ENCODE data around the gene RNASE11. TPM values are rescaled to one million over a fixed set of nuclear protein-coding genes. Genes with fewer than 3 reads are reported as not detected.

RNASE11 gene
- total RNA-seq, 2 experiments from 2014 or later, result not detected

DNA sequence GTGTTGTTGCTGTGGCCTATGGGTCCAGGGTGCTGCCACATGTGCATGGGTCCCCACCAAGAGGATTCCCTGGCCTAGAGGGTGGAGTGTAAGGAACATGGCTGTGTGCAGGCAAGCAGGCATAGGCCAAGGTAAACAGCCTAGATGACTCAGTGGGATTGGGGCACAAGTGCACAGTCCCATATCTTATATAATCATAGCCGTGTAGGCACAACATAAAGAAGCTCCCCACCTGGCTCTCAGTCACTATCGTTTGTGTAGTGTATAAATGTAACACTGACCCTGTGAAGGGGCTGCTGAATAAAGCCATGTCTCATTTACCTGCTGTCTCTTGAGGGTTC is 19.1 kb upstream of the RNASE11 start:
- Histone ChIP-seq H3K4me3 (ENCODE audit: low read length) (no peak overlapping the region), H3K36me3 (ENCODE audit: insufficient read depth, low read length) (no peaks in the 10 kb centered on the region), H3K9me3 (ENCODE audit: control insufficient read depth in 1 of 2, insufficient read depth in 1 of 2, low read length in 2 of 2) (no peaks in the 10 kb centered on the region), H3K27ac (ENCODE audit: low read depth in 1 of 2, low read length in 2 of 2) (no peak overlapping the region), H3K27me3 (ENCODE audit: control insufficient read depth in 1 of 2, insufficient read depth in 2 of 2, low read length in 2 of 2) (no peaks in the 10 kb centered on the region), H3K4me1 (ENCODE audit: insufficient read depth, low read length) (peaks cover 15% of the 10 kb centered on the region)
- TF ChIP-seq CTCF (IDR thresholded peaks at IDR 0.05), result no peak
- ATAC-seq (ENCODE audit: poor library complexity) (no peak), DNase-seq (no peak)
- ChIA-PET CTCF (interaction anchor here (0.8 to 0.9 kb wide), 2 partner anchors 84 to 280 kb away, joined by 3 read pairs; no protein-coding TSS in a partner anchor), POLR2A (interaction anchor here (1.5 kb wide), 1 partner anchor 279 kb away, joined by 3 read pairs; no protein-coding TSS in a partner anchor)
- H3K4me3 Mint-ChIP-seq, result no peak overlapping the region
- intact Hi-C loops (cut with DNase I, micrococcal nuclease), result loop anchor here in 1 of 2 experiments (5.0 kb wide), 1 partner anchor 155 kb away; the partner anchor contains the start of gene OSGEP
- no peaks in the 10 kb centered on the region for H3K9me3 Mint-ChIP-seq
- no peaks in the 10 kb centered on the region for H3K4me1 Mint-ChIP-seq (ENCODE audit: low read depth)
- no peaks in the 10 kb centered on the region for H3K36me3 Mint-ChIP-seq (ENCODE audit: low read depth)
- H3K27ac Mint-ChIP-seq, result no peak overlapping the region
- H3K27me3 Mint-ChIP-seq, result no peaks in the 10 kb centered on the region

DNA sequence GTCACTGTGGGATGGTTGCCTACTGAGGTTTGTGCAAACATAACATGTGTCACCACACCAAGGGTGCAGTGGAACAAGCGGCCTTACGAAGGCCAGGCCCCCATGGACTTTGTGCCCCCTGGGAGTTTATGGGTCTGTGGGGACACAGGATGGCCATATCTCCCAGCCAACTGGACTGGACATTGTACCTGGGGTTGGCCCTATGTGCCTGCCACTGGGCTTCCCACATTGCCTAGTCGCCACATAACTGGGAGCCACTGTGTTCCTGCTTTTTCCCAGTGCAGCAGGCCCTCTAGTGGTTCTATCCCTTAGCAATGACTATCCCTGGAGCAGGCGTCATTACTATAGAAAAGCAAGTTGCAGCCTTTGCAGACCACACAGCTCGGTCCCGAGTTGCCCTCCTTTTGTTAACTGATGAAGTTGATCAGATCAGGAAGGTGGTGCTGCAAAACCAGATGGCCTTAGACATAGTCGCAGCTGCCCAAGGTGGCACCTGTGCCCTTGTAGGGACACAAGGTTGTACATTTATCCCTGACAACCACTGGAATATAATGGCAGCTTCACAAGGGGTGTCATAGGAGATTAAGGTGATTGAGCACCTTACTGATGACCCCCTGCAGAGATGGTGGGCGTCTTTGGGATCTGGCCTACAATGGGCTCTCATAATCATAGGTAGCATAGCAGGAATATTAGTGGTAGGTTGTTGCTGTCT is 18.5 kb upstream of the RNASE11 start:
- no peak overlapping the region for H3K27ac Mint-ChIP-seq
- H3K4me3 Mint-ChIP-seq, result no peak overlapping the region
- no peaks in the 10 kb centered on the region for H3K9me3 Mint-ChIP-seq
- ChIA-PET POLR2A (interaction anchor here (1.5 kb wide), 1 partner anchor 279 kb away, joined by 3 read pairs; no protein-coding TSS in a partner anchor), CTCF (interaction anchor here (0.5 to 0.9 kb wide), 2 partner anchors 109 to 279 kb away, joined by 3 to 4 read pairs; no protein-coding TSS in a partner anchor)
- DNase-seq (no peak), ATAC-seq (ENCODE audit: poor library complexity) (no peak)
- Histone ChIP-seq H3K4me1 (ENCODE audit: insufficient read depth, low read length) (peaks cover 15% of the 10 kb centered on the region), H3K27me3 (ENCODE audit: control insufficient read depth in 1 of 2, insufficient read depth in 2 of 2, low read length in 2 of 2) (no peaks in the 10 kb centered on the region), H3K27ac (ENCODE audit: low read depth in 1 of 2, low read length in 2 of 2) (no peak overlapping the region), H3K4me3 (ENCODE audit: low read length) (no peak overlapping the region), H3K36me3 (ENCODE audit: insufficient read depth, low read length) (no peaks in the 10 kb centered on the region), H3K9me3 (ENCODE audit: control insufficient read depth in 1 of 2, insufficient read depth in 1 of 2, low read length in 2 of 2) (no peaks in the 10 kb centered on the region)
- no peaks in the 10 kb centered on the region for H3K27me3 Mint-ChIP-seq
- intact Hi-C loops (cut with DNase I, micrococcal nuclease), result loop anchor here in 1 of 2 experiments (5.0 kb wide), 1 partner anchor 154 kb away; the partner anchor contains the start of gene OSGEP
- TF ChIP-seq CTCF (IDR thresholded peaks at IDR 0.05), result no peak
- H3K4me1 Mint-ChIP-seq (ENCODE audit: low read depth), result no peaks in the 10 kb centered on the region
- no peaks in the 10 kb centered on the region for H3K36me3 Mint-ChIP-seq (ENCODE audit: low read depth)

DNA sequence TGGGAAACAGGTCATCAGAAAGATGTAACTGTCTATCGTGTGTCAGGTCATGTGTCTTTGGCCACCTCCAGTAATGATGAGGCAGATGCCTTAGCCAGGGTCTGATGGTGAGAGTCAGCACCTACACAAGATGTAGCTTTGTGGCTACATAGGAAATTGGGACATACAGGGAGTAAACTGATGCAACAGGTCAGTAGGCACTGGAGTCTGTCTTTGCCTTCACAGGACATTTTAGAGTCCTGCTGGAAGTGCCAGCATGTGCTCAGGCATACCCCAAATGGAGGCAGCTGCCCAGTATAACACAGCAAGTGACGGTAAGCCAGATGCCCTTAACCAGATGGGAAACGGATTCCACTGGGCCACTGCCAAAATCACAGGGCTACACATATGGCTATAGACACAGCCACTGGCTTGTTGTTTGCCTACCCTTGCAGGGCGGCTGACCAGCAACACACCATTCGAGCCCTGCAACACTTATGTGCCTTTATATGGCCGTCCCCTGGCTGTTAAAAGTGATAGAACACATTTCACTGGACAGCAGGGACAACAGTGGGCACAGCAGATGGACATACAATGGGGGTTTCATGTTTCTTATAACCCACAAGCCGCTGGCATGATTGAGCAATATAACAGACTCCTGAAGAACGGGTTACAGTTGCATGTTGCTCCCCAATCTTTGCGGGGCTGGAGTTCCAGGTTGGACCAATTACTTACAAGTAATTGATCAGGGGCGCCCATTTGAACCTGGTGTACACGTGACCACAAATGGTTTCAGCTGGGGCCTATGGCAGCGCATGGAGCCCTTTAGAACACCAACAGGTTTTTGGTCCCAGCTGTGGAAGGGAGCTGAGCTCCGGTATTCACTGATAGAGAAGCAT is 16.3 kb upstream of the RNASE11 start:
- H3K4me1 ChIP-seq (ENCODE audit: insufficient read depth, low read length), result no peaks in the 10 kb centered on the region
- H3K9me3 ChIP-seq (ENCODE audit: control insufficient read depth in 1 of 2, insufficient read depth in 1 of 2, low read length in 2 of 2), result no peaks in the 10 kb centered on the region
- Mint-ChIP-seq H3K4me1 (ENCODE audit: low read depth) (no peaks in the 10 kb centered on the region), H3K9me3 (no peaks in the 10 kb centered on the region), H3K27me3 (no peaks in the 10 kb centered on the region), H3K4me3 (no peak overlapping the region), H3K27ac (no peak overlapping the region), H3K36me3 (ENCODE audit: low read depth) (no peaks in the 10 kb centered on the region)
- H3K36me3 ChIP-seq (ENCODE audit: insufficient read depth, low read length), result no peaks in the 10 kb centered on the region
- DNase-seq (no peak), ATAC-seq (ENCODE audit: poor library complexity) (no peak)
- ChIA-PET POLR2A (no interaction called here), CTCF (no interaction called here)
- no peak for TF ChIP-seq CTCF (IDR thresholded peaks at IDR 0.05)
- no peak overlapping the region for H3K27ac ChIP-seq (ENCODE audit: low read depth in 1 of 2, low read length in 2 of 2)
- intact Hi-C loops (cut with DNase I, micrococcal nuclease), result no loop called here
- no peaks in the 10 kb centered on the region for H3K27me3 ChIP-seq (ENCODE audit: control insufficient read depth in 1 of 2, insufficient read depth in 2 of 2, low read length in 2 of 2)
- H3K4me3 ChIP-seq (ENCODE audit: low read length), result no peak overlapping the region

Data from CD4-positive, alpha-beta T cell (primary cell).